HG03520 (cell line): Measurements from ENCODE around the gene VWA1.
"Not testable (repeated sequence)": the region's sequence is repeated elsewhere in the genome, so short reads cannot be mapped to it uniquely, and the experiment has no call there.

Experiments
- ATAC-seq: cut with Tn5 transposase; IDR thresholded peaks from one replicate; pipeline ENCODE4 v1.9.1; 2021; ENCODE audit warnings: mild to moderate bottlenecking, moderate library complexity; ENCODE audit not compliant: unreplicated experiment

Gene VWA1

DNA sequence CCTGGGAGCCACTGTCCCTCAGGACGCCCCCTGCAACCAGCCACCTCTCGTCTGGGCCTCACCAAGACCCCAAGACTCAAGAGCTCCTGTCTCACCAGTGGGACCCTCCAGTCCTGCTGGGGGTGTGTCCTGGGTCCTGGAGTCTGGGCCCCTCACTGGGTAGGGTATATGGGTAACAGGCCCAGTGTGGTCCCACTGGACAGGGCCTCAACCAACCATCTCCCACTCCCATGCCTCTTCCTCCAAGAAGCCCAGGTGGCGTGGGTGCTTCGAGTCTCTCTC is 725 bp upstream of the VWA1 start:
- ATAC-seq, result no peak

- ATAC-seq, result no peak
Measured at GRCh38 chr1:1435911-1436629, 580 bp downstream of the VWA1 start.

- ATAC-seq, result no peak
Measured at GRCh38 chr1:1436630-1437032, 1.1 kb downstream of the VWA1 start.

DNA sequence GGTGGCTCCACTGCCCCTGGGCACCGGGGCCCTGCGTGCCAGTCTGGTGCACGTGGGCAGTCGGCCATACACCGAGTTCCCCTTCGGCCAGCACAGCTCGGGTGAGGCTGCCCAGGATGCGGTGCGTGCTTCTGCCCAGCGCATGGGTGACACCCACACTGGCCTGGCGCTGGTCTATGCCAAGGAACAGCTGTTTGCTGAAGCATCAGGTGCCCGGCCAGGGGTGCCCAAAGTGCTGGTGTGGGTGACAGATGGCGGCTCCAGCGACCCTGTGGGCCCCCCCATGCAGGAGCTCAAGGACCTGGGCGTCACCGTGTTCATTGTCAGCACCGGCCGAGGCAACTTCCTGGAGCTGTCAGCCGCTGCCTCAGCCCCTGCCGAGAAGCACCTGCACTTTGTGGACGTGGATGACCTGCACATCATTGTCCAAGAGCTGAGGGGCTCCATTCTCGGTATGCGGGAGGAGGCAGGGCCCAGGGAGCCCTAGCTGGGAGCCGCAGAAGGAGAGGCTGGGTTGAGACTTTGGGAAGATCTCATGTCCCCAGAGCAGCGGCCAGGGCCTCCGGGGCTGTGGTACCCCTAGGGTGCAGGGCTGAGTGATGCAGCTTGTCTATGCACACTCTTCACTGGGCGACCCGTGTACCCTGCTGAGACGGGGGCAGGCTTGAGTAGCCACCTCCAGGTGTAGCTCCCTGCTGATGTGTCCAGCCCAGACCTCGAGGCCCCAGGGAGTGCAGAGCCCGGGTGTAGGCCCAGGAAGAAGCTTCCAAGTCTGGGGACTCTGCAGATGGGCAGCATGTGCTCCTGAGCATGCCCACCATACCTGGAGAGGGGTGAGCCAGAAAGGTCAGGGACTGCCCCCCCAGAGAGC is 1.8 kb downstream of the VWA1 start:
- ATAC-seq, result no peak

GRCh38 chr1:1437904-1438376 is 2.5 kb downstream of the VWA1 start:
- ATAC-seq, result no peak

DNA sequence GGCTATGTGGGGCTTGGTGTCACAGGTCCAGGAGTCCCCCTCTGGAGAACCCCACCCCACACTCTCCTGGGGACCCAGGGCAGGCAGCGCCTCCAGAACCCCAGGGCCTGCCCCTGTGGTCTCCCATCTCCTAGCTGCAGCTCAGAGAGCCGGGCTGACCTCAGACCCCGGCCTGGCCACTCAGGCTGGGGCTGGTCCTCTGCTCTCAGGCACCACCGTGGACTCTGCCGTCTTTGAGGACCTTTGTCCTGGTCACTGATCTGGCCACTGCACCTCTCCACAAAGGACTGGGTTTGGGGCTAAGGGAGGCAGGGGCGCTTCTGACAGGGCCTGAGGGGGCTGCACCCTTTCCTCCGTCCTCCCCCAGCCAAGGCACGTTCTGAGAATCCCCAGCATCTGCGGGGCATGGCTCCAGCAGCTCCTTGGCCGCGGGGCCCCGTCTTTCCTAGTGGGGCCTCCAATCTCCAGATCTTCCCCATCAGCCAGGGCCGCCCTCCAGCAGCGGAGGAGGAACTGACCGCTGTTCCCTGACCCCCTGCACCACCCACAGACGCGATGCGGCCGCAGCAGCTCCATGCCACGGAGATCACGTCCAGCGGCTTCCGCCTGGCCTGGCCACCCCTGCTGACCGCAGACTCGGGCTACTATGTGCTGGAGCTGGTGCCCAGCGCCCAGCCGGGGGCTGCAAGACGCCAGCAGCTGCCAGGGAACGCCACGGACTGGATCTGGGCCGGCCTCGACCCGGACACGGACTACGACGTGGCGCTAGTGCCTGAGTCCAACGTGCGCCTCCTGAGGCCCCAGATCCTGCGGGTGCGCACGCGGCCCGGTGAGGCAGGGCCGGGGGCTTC is 3.3 kb downstream of the VWA1 start:
- ATAC-seq, result no peak

- ATAC-seq, result no peak
Measured at GRCh38 chr1:1439546-1440261, 4.2 kb downstream of the VWA1 start.

- no peak for ATAC-seq
Measured at GRCh38 chr1:1440262-1441001, 4.9 kb downstream of the VWA1 start.

DNA sequence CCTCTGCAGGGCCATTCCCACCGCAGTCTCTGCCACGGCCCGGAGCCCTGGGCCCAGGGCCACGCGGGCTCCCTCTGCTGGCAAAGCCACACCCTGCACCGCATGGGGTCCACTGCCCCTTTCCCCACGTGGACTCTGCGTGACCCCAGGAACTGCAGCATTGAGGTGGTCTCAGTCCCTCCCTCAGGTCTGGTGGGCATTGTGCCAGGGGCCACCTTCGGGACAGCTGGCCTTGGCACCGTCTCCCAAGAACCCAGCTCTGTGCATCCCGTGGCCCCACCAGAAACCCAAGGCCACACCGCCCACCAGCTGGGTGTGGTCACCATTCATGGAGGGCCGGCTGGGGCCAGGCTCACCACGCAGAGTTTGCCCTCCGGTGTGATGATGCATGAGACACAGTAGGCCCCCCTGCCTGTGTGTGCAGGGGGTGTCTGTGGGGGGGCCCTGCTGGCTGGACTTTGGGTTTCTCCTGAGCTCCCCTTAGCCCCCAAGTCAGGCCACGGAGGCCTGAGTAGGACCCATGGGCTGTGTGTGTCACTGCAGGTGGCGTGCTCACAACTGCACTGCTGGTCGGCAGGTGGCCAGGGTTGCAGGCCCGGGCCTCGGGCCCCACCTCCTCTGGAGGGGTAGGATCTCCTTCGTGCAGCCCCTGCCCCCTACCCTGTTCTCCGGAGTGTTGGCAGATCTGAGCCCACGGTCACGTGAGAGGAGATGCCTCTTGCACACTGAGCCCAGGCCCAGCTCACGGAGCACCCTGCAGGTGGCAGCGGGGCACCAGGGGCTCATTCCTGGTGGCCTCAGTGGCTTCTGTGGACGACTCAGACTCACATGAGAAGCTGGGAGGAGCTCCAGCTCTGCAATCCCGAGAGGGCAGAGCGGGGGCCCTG is 5.8 kb downstream of the VWA1 start:
- ATAC-seq, result no peak

- no peak for ATAC-seq
Measured at GRCh38 chr1:1442069-1442770, 6.7 kb downstream of the VWA1 start.

DNA sequence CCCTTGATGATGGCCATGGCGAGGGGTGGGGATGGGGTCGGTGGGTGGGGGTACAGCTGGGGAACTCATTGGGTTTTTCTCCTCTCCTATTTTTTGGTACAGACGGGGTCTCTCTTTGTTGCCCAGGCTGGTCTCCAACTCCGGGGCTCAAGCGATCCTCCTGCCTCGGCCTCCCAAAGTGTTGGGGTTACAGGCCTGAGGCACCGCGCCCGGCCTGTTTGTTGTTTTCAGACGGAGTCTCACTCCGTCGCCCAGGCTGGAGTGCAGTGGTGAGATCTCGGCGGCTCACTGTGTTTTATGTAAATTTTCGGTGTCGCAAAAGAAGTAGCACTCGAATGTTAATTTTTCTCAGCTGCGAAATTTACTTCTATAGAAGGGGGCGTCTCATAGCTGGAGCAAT is 11.1 kb downstream of the VWA1 start:
- not testable (repeated sequence) for ATAC-seq

DNA sequence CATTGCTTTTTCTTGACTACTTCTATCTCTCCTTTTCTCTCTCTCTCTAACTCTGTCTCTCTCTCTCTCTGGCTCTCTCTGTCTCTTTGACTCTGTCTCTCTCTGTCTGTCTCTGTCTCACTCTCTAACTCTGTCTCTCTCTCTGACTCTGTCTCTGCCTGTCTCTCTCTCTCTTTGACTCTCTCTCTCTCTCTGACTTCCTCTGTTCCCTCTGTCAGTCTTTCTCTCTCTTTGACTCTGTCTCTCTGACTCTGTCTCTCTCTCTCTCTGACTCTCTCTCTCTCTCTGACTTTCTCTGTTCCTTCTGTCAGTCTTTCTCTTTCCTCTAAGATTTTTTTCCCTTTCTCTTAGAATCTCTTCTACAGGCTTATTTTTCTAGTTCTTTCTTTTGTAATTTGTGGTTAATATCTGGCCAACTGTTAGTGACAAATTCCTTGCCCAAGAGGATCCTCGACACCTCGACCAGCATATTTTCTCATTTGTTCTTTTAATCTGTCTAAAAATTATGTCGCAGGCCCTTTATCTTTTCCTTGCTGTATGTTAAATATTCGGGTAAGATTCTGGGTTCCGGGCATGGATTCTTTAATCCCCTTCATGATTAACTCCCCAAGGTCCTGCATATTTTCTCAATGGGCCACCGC is 13.7 kb downstream of the VWA1 start, which contains the start of gene ATAD3C:
TSS of gene ATAD3C (plus strand) at position 591 of the 641 bp plus-strand sequence. CDS start 995 bp downstream, outside the sequence.
- no peak for ATAC-seq

GRCh38 chr1:1450616-1451015 is 15.1 kb downstream of the VWA1 start:
- ATAC-seq, result not testable (repeated sequence)

- no peak for ATAC-seq
Measured at GRCh38 chr1:1451696-1452364, 16.3 kb downstream of the VWA1 start.

DNA sequence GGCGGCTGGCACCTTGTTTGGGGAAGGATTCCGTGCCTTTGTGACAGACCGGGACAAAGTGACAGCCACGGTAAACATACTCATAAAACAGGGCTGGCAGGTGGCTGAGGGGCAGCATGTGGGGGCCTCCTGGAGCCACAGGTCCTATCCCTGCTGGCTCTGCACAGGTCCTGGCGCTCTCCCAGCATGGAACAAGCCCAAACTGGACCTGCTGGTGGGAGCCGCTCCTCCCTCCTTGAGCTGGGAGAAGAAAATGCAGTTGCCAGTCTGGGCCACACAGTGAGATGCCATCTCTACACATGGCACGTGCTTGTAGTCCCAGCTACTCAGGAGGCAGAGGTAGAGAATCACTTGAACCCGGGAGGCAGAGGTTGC is 16.9 kb downstream of the VWA1 start:
- not testable (repeated sequence) for ATAC-seq

GRCh38 chr1:1452882-1453281 is 17.4 kb downstream of the VWA1 start:
- ATAC-seq, result no peak
